Ovary (tissue), 9 donors: ENCODE results near the gene CLMN. TPM values are rescaled to one million over a fixed set of nuclear protein-coding genes. Genes with fewer than 3 reads are reported as not detected.
"Not testable (repeated sequence)": the region's sequence is repeated elsewhere in the genome, so short reads cannot be mapped to it uniquely, and the experiment has no call there.

Experiments used
- DNase-seq, 5 donors: peaks; one replicate each; pipeline ENCODE4 v3.0.0-alpha.2; 2019 to 2020
- H3K27ac ChIP-seq, 2 donors: fragments of 200-600 bp; one replicate each; pipeline versions ENCODE4 v1.5.1 to v1.8.0; 2019 to 2022
- H3K27me3 ChIP-seq: fragments of 200-600 bp; one replicate; pipeline ENCODE4 v1.8.0; 2022
- H3K36me3 ChIP-seq: fragments of 200-600 bp; sonication (generic); one replicate; pipeline ENCODE4 v1.5.1; 2019
- H3K4me1 ChIP-seq: one replicate; pipeline ENCODE4 v1.8.1; 2013; ENCODE audit warnings: mild to moderate bottlenecking, moderate library complexity; ENCODE audit not compliant: insufficient read depth
- H3K4me3 ChIP-seq: fragments of 200-600 bp; sonication (generic); one replicate; pipeline ENCODE4 v1.5.1; 2017
- H3K9me3 ChIP-seq, 2 donors: fragments of 200-600 bp in 1 of 2; sonication (generic) in 1 of 2; one replicate each; pipeline versions ENCODE4 v1.5.1 to v1.8.1; 2013 to 2019; ENCODE audit warnings: mild to moderate bottlenecking in 1 of 2, moderate library complexity in 1 of 2
- EP300 ChIP-seq: sonication (generic); formaldehyde crosslinking; IDR thresholded peaks from one replicate; pipeline ENCODE4 v1.6.1; 2017; ENCODE audit warnings: antibody characterized with exemption
- POLR2A ChIP-seq: fragments of 450-650 bp; IDR thresholded peaks from one replicate; pipeline ENCODE4 v1.6.1; 2017; ENCODE audit warnings: antibody characterized with exemption, mild to moderate bottlenecking, moderate library complexity
- WGBS, 3 donors: extraction: QIAGEN DNeasy Blood & Tissue Kit in 1 of 3; methylation state at CpG; one replicate each; pipeline versions ENCODE4 v1.1.5 to v1.1.7; 2013 to 2017; 5-methylcytosine and 5-hydroxymethylcytosine counted together
- intact Hi-C, 4 donors: fragments of 100-400 bp; cut with DNase I; formaldehyde crosslinking; loops; one replicate each; pipeline versions ENCODE4 v1.11.0 to v1.15.1; 2022 to 2023
- polyA plus RNA-seq, 2 donors: library from polyadenylated mRNA; stranded (reverse); fragments of 200-250 nt in 1 of 2; fragments of 350-450 nt in 1 of 2; fragmentation: Illumina TruSeq in 1 of 2; extraction: RNeasy Lipid Tissue Mini Kit (QIAGEN cat#74804) in 1 of 2; gene quantifications; one replicate each; pipeline ENCODE4 v1.2.3, GENCODE V29; 2013 to 2014
- total RNA-seq, 7 donors: library from RNA; depleted of rRNA in 2 of 7; stranded (reverse); fragments of >200 nt in 2 of 7; fragmentation: NEBNext Ultra II Directional in 3 of 7; extraction: Animal tissue kit (Norgen Biotek cat#: 25700) in 3 of 7; gene quantifications; one replicate each; pipeline versions ENCODE4 v1.1.0 to v1.2.4, GENCODE V29; 2016 to 2023
- TF ChIP-seq, protein P1 (sequence below), 3 donors: fragments of 450-650 bp in 2 of 3; fragments of 200-600 bp in 1 of 3; IDR thresholded peaks; one replicate each; pipeline versions ENCODE4 v1.5.1 to v1.8.0; 2016 to 2022; ENCODE audit warnings: antibody characterized with exemption in 3 of 3, mild to moderate bottlenecking in 1 of 3
- donor health status: DM: no; HTN: no; CAD: no; lungs with moderate emphysema.
- donor health status: DM: no; HTN: no; CAD: no.
- donor health status: Bipolar disorder and iron deficiency.
- donor health status: DM: yes; HTN: yes; CAD: no.
- donor health status: DM: no; HTN: no; CAD: no.
- donor health status: DM: yes; HTN: yes; CAD: no.

The CLMN gene
- total and polyA plus RNA-seq, 9 donors = 2.2 to 11.7 (median 6.5) TPM

DNA sequence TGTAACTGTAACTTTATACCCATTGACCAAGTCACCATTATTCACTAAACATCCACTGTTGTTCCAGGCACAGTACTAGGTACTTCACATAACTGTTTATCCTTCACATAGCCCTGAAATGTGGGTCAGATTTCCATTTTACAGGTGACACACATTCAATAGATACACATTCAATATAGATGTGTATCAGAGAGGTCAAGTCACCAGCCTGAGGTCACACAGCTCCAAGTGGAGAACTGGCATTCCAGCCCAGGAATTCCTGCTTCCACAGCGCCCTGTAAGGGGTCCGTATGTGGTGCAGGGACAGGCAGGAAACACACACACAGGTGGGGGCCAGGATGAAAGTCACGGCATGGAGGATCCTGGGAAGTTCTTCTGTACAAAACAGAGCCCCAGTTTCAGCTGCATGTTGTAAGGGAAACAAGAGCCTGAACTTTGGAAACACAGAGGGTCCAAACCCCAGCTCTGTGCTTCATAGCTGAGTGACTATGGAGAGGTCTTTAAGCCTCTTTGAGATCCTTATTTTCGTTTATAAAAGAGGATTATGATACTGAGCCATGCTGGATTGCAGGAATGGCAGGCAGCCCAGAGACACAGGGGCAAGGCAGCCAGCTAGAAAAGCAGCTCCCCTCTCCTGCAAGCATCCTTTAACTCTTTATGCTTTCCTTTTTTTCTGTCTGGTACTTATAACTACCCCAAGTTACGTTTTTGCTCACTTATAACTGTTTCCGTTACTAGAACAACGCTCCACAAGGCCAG lies 112.1 kb downstream of the CLMN start:
- TF ChIP-seq EP300 (no peak), POLR2A (no peak)
- TF ChIP-seq, protein P1, sequence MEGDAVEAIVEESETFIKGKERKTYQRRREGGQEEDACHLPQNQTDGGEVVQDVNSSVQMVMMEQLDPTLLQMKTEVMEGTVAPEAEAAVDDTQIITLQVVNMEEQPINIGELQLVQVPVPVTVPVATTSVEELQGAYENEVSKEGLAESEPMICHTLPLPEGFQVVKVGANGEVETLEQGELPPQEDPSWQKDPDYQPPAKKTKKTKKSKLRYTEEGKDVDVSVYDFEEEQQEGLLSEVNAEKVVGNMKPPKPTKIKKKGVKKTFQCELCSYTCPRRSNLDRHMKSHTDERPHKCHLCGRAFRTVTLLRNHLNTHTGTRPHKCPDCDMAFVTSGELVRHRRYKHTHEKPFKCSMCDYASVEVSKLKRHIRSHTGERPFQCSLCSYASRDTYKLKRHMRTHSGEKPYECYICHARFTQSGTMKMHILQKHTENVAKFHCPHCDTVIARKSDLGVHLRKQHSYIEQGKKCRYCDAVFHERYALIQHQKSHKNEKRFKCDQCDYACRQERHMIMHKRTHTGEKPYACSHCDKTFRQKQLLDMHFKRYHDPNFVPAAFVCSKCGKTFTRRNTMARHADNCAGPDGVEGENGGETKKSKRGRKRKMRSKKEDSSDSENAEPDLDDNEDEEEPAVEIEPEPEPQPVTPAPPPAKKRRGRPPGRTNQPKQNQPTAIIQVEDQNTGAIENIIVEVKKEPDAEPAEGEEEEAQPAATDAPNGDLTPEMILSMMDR (IDR thresholded peaks at IDR 0.05) = no peak
- intact Hi-C loops = no loop called here
- no peak overlapping the region for H3K4me3 ChIP-seq
- H3K36me3 ChIP-seq = no peaks in the 10 kb centered on the region
- WGBS, 3 donors = 61 to 70% (median 68%) methylated on average over 7 of the region's 7 CpGs
- DNase-seq = no peak
- H3K9me3 ChIP-seq = no peaks in the 10 kb centered on the region
- H3K27me3 ChIP-seq = no peaks in the 10 kb centered on the region
- H3K4me1 ChIP-seq = no peaks in the 10 kb centered on the region
- no peak overlapping the region for H3K27ac ChIP-seq

DNA sequence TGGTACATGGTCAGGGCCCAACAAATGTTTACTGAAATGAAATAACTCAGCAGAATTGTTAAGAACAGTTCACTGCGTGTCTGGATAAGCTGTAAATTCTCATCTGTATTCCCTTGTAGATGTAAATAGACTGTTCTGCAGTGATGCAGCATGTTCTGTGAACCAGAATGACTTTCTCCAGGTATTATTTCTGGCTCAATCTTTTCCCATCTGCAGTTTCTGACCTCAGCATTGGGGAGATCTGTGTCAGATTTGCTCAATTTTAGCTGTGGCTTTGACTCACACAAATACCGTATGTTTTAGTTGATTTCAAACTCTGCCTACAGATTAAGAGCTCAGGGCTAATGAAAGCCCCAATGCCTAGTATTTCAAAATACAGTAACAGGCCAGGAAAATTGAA lies 113.2 kb downstream of the CLMN start:
- WGBS, 3 donors = 68 to 83% (median 70%) methylated on average over 2 of the region's 2 CpGs
- no peaks in the 10 kb centered on the region for H3K9me3 ChIP-seq
- no peak for TF ChIP-seq EP300
- TF ChIP-seq POLR2A = no peak
- TF ChIP-seq, protein P1 (IDR thresholded peaks at IDR 0.05) = no peak
- H3K27me3 ChIP-seq = no peaks in the 10 kb centered on the region
- H3K27ac ChIP-seq = no peak overlapping the region
- H3K4me1 ChIP-seq = no peaks in the 10 kb centered on the region
- no peak for DNase-seq
- no peak overlapping the region for H3K4me3 ChIP-seq
- H3K36me3 ChIP-seq = no peaks in the 10 kb centered on the region
- intact Hi-C loops = no loop called here

DNA sequence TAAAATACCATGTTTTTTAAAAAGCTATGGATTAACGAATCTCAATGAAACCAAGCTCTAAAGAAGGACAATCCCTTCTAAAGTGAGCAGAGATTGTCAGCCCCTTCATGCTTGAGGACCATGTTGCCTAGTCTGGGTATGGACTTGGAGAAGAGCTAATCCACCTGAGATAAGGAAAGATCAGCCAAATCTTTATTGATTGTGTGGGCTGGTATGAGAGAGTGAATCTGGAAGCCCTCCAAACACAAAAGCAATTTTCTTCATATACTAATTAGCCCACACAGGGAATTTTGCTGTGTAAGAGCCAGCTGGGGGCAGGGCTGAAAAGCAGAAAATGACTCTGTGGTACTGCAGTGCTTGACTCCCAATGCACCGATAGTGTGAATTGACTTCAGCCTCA lies 115.0 kb downstream of the CLMN start:
- intact Hi-C loops = no loop called here
- Histone ChIP-seq H3K27me3 (no peaks in the 10 kb centered on the region), H3K4me3 (no peak overlapping the region), H3K36me3 (no peaks in the 10 kb centered on the region), H3K27ac (no peak overlapping the region), H3K4me1 (no peaks in the 10 kb centered on the region), H3K9me3 (no peaks in the 10 kb centered on the region)
- WGBS, 3 donors = 82 to 94% (median 87%) methylated on average over 2 of the region's 2 CpGs
- TF ChIP-seq POLR2A (no peak), EP300 (no peak)
- TF ChIP-seq, protein P1 (IDR thresholded peaks at IDR 0.05) = no peak
- no peak for DNase-seq

DNA sequence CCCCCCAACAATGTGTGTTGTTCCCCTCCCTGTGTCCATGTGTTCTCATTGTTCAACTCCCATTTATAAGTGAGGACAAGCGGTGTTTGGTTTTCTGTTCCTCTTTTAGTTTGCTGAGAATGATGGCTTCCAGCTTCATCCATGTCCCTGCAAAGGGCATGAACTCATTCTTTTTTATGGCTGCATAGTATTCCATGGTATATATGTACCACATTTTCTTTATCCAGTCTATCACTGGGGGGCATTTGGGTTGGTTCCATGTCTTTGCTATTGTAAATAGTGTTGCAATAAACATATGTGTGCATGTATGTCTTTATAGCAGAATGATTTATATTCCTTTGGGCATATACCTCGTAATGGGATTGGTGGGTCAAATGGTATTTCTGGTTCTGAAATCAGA lies 118.0 kb downstream of the CLMN start:
- H3K27ac ChIP-seq, H3K4me1 ChIP-seq, DNase-seq, H3K9me3 ChIP-seq, H3K27me3 ChIP-seq, intact Hi-C loops, H3K4me3 ChIP-seq, H3K36me3 ChIP-seq: not testable (repeated sequence)
- 95 to 100% (median 95%) methylated on average over 2 of the region's 2 CpGs for WGBS, 3 donors

DNA sequence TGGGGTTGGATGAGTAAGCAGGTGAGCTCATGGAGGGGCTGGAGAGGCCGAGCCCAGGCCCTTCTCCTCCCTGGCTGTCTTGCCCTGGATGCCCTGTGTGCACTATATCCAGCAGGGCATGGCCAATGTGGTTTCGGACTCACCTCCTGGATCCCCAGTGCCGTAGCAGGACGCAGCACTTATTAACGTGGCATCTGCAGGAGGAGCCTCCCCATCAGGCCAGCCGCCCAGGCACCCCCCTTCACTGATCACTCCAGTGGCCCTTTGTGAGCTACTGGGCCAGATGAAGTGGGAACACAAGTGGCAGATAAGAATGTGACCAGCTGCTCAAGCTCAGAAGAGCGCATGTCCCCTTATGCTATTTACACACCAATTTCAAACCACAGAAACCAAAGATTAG lies 119.3 kb downstream of the CLMN start:
- H3K27ac ChIP-seq = no peak overlapping the region
- no peaks in the 10 kb centered on the region for H3K9me3 ChIP-seq
- no peaks in the 10 kb centered on the region for H3K27me3 ChIP-seq
- H3K4me3 ChIP-seq = no peak overlapping the region
- WGBS, 3 donors = 86 to 92% (median 90%) methylated on average over 7 of the region's 7 CpGs
- intact Hi-C loops = no loop called here
- no peaks in the 10 kb centered on the region for H3K4me1 ChIP-seq
- TF ChIP-seq, protein P1 (IDR thresholded peaks at IDR 0.05) = no peak
- no peak for TF ChIP-seq EP300
- TF ChIP-seq POLR2A = no peak
- no peaks in the 10 kb centered on the region for H3K36me3 ChIP-seq
- DNase-seq = no peak
